ENCODE results near the gene CCNB1IP1.
A peak's percentile ranks its signal among the peaks of the same experiment; 100 is the strongest.
"Not testable (repeated sequence)": the region's sequence is repeated elsewhere in the genome, so short reads cannot be mapped to it uniquely, and the experiment has no call there.

Gene CCNB1IP1

GRCh38 chr14:20333494-20333841 is 389 bp upstream of the CCNB1IP1 start:
- DNase-seq (ENCODE audit: low read depth, low spot score): no peak

GRCh38 chr14:20332431-20332787 is 670 bp downstream of the CCNB1IP1 start:
- DNase-seq (ENCODE audit: low read depth, low spot score): no peak

DNA sequence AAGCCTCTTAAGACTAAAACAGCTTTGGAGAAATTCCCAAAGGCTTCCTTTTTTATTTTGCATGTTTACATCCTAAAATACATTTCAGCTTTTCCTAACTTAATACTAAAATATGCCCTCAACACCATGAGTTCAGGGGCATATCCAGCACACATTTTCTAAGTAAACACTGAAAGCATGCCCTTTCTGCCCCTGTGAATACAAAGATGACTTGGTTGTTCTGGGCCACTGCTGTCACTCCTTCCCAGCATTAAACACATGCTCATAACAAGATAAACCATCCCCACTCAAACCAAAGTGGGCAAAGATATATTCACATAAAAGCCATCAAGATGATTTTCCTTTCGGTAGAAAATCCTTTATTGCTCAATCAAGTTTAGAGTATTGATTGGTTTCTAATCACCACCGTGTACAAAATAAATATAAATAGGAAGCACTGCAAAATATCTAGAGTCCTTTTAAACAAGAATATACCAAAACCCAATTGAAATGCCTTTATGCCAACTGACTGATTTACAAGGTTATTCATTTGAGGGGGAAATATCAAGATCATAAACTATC is 1.9 kb downstream of the CCNB1IP1 start:
- DNase-seq (ENCODE audit: low read depth, low spot score): no peak

DNA sequence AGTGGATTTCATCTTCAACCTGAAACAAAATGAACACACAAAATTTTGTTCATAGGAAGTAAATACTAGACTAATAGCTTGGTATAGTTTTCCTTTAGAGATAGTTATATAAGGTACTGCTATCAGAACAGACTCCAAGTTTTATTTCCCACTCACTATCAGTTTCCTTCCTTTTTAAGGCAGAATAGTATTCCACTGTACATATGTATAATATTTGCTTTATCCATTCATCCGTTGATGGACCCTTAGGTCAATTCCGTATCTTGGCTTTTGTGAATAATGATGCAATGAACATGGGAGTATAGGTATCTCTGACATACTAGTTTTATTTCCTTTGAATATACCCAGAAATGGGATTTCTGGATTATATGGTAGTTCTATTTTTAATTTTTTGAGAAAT is 3.7 kb downstream of the CCNB1IP1 start:
- no peak for DNase-seq (ENCODE audit: low read depth, low spot score)

GRCh38 chr14:20328705-20329104 is 4.4 kb downstream of the CCNB1IP1 start:
- no peak for DNase-seq (ENCODE audit: low read depth, low spot score)

- DNase-seq (ENCODE audit: low read depth, low spot score): no peak
Measured at GRCh38 chr14:20327005-20327869, 5.8 kb downstream of the CCNB1IP1 start.

DNA sequence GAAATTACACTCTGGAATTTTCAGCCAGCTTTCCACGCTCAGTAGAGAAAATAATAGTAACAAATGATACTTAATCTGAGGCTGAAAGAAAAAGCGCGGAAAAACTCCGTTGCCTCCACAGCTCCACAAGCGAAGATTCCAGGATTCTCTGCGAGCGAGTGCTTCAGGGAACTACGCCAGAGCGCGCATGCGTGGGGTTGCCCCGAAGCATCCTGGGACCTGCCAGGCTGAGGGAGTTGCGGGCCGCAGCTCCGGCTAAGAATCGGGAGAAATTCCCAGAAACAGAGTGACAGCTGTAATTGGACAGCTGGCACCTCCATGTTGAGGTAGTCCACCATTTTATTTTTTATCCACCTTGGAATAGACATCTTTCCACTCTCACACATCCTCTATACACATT is 15.4 kb downstream of the CCNB1IP1 start:
- no peak for DNase-seq (ENCODE audit: low read depth, low spot score)

DNA sequence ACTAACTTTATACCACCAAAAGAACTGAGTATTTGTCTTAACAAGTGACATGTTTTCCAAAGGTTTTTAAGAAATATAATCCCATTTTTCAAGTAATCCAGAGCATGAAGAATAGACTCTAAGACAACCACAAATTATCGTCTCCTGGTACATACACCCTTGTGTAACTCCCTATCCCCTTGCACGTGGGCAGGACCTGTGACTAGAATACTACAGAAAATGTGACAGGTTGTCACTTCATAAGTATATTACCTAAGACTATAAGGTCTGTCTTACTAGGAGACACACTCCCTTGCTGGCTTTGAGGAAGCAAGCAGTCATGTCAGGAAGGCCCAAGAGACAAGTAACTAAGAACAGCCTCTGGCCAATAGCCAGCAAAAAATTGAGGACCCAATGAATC is 19.1 kb downstream of the CCNB1IP1 start:
- no peak for DNase-seq (ENCODE audit: low read depth, low spot score)

GRCh38 chr14:20306079-20306423 is 27.0 kb downstream of the CCNB1IP1 start:
- no peak for DNase-seq (ENCODE audit: low read depth, low spot score)

- peak; percentile 88 for DNase-seq (ENCODE audit: low read depth, low spot score)
Measured at GRCh38 chr14:20305265-20306078, 27.6 kb downstream of the CCNB1IP1 start, which contains the start of gene TTC5. TSS of gene TTC5 (minus strand) at chr14:20305951. CDS start at chr14:20305937, 14 bp downstream.

GRCh38 chr14:20302042-20302755 is 30.9 kb downstream of the CCNB1IP1 start:
- DNase-seq (ENCODE audit: low read depth, low spot score): no peak

GRCh38 chr14:20295067-20295466 is 38.0 kb downstream of the CCNB1IP1 start:
- DNase-seq (ENCODE audit: low read depth, low spot score): no peak

DNA sequence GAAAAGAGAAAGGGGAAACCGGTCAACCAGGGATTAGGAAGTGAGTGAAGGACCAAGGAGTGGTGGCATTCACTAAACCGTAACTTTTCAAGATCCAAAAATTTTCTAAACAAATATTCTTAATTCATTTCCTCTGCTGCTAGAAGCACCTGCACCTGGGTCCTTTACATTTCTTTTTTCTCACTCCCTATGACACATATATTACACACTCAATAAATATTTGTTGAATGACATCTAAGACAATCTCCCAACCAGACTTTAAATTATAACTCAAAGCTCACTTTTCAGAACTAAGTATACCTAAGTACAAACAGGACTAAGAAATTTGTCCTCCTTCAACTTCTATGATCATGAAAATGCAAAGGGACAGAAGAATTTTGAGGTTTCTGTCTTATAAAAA is 38.4 kb downstream of the CCNB1IP1 start:
- DNase-seq (ENCODE audit: low read depth, low spot score): no peak

- not testable (repeated sequence) for DNase-seq (ENCODE audit: low read depth, low spot score)
Measured at GRCh38 chr14:20281998-20282397, 51.1 kb downstream of the CCNB1IP1 start.

GRCh38 chr14:20280265-20280664 is 52.8 kb downstream of the CCNB1IP1 start:
- DNase-seq (ENCODE audit: low read depth, low spot score): not testable (repeated sequence)

DNA sequence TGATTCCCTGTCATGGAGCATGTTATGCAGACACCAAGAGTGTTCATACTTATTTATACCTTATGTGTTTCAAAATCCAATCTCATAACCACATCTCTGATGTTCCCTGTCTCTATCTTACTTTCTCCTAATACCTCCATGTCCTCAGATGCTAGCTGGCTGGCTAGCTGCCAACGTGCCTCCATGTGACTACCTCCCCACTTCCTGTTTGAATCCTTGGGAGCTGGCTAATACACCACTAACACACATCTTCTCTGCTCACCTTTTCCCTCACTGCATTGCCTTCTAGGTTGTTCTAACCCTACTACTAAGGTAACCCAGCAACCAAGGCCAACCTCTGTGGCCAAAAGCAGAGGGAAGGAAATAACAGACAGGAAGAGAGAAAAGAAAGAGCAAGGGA is 54.7 kb downstream of the CCNB1IP1 start:
- DNase-seq (ENCODE audit: low read depth, low spot score): no peak

- DNase-seq (ENCODE audit: low read depth, low spot score): no peak
Measured at GRCh38 chr14:20277409-20277808, 55.7 kb downstream of the CCNB1IP1 start.

DNA sequence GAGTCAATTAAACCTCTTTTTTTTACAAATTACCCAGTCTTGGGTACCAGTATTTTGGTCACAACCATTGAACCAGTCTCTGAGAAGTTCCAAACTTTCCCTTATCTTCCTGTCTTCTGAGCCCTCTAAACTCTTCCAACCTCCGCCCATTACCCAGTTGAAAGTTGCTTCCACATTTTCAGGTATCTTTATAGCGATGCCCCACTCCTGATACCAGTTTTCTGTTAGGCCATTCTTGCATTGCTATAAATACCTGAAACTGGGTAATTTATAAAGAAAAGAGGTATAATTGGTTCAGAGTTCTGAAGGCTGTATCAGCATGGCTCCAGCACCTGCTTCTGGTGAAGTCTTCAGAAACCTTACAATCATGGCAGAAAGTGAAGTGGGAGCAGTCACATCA is 59.0 kb downstream of the CCNB1IP1 start:
- no peak for DNase-seq (ENCODE audit: low read depth, low spot score)

GRCh38 chr14:20264361-20264760 is 68.7 kb downstream of the CCNB1IP1 start:
- DNase-seq (ENCODE audit: low read depth, low spot score): not testable (repeated sequence)

DNA sequence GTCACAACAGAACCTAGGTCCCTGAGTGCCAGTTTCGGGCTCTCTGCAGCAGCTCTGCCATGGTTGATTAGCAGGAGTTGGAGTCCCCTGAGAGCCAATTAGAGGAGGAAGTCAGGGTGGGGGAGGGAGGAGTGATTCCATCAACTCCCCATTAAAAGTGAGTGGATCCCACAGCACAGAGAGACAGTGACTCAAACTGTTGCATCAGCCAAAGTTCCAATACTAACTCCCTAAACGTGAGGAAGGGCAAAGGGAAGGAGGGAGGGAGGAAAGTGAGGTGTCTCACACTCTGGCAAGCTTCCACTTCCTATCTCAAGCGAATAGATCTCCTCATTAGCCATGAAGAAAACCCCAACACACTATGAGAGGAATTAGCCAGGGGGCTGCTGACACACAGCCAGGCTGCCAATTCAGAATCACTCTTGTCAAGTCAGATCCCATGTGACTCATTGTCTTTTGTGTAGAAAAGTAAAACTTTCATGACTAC is 70.4 kb downstream of the CCNB1IP1 start:
- peak; percentile 8 for DNase-seq (ENCODE audit: low read depth, low spot score)
